Measurements from ENCODE around the gene FCER2. TPM values are rescaled to one million over a fixed set of nuclear protein-coding genes. Genes with fewer than 3 reads are reported as not detected.

FCER2 gene
- total and polyA plus RNA-seq, 9 donors: 0.08 to 1.1 (median 0.38) TPM; not detected in 6

DNA sequence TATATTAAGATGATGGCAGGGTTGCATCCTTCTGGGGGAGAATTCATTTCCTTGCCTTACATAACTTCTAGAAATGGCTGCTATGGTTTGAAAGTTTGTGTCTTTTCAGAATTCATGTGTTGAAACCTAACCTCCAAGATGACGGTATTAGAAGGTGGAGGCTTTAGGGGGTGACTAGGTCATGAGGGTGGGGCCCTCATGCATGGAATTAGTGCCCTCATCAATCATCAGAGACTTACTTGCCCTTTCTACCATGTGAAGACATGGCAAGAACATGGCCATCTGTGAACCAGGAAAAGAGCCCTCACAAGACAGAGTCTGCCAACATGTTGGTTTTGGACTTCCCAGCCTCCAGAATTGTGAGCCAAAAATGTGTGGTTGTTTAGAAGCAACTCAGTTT, 14.8 kb upstream of the FCER2 start:
- DNase-seq: no peak
- 55 to 82% (median 66%) methylated on average over 1 of the region's 1 CpG for WGBS, 3 donors
- Histone ChIP-seq H3K27me3 (no peaks in the 10 kb centered on the region), H3K9me3 (no peaks in the 10 kb centered on the region), H3K36me3 (no peaks in the 10 kb centered on the region), H3K4me3 (no peak overlapping the region), H3K4me1 (ENCODE audit: insufficient read depth) (no peaks in the 10 kb centered on the region), H3K27ac (no peak overlapping the region)
- TF ChIP-seq CTCF (IDR thresholded peaks at IDR 0.05) (no peak), POLR2A (IDR thresholded peaks at IDR 0.05) (no peak), EP300 (IDR thresholded peaks at IDR 0.05) (no peak)
- intact Hi-C loops (cut with DNase I): loop anchor here in 1 of 4 donors (10.0 kb wide), 1 partner anchor 1542 kb away; no protein-coding TSS in a partner anchor

DNA sequence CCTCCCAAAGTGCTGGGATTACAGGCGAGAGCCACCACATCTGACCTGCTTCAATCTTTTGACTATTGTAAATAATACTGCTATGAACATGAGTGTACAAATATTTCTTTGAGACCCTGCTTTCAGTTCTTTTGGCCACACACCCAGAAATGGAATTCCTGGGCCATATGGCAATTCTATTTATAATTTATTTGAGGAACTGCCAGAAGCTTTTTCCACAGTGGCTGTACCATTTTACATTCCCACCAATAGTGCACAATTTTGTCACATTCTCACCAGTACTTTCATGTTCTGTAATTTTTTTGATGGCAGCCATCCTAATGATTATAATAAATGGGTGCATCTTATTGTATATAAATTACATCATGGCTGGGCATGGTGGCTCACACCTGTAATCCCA, 13.7 kb upstream of the FCER2 start:
- Histone ChIP-seq H3K4me1 (ENCODE audit: insufficient read depth) (no peaks in the 10 kb centered on the region), H3K27me3 (no peaks in the 10 kb centered on the region), H3K4me3 (no peak overlapping the region), H3K9me3 (no peaks in the 10 kb centered on the region), H3K27ac (no peak overlapping the region), H3K36me3 (no peaks in the 10 kb centered on the region)
- WGBS, 3 donors: 42 to 78% (median 48%) methylated on average over 1 of the region's 1 CpG
- TF ChIP-seq EP300 (IDR thresholded peaks at IDR 0.05) (no peak), CTCF (IDR thresholded peaks at IDR 0.05) (no peak), POLR2A (IDR thresholded peaks at IDR 0.05) (no peak)
- intact Hi-C loops (cut with DNase I): loop anchor here in 1 of 4 donors (10.0 kb wide), 1 partner anchor 1541 kb away; no protein-coding TSS in a partner anchor
- DNase-seq: no peak

- H3K4me1 ChIP-seq (ENCODE audit: insufficient read depth): no peaks in the 10 kb centered on the region
- H3K27ac ChIP-seq: no peak overlapping the region
- H3K36me3 ChIP-seq: no peaks in the 10 kb centered on the region
- H3K27me3 ChIP-seq: no peaks in the 10 kb centered on the region
- WGBS, 3 donors: 81 to 84% (median 84%) methylated on average over 5 of the region's 5 CpGs
- intact Hi-C loops (cut with DNase I): loop anchor here in 1 of 4 donors (10.0 kb wide), 1 partner anchor 1536 kb away; no protein-coding TSS in a partner anchor
- no peaks in the 10 kb centered on the region for H3K9me3 ChIP-seq
- DNase-seq: no peak
- TF ChIP-seq POLR2A (IDR thresholded peaks at IDR 0.05) (no peak), CTCF (IDR thresholded peaks at IDR 0.05) (no peak), EP300 (IDR thresholded peaks at IDR 0.05) (no peak)
- no peak overlapping the region for H3K4me3 ChIP-seq
Measured at GRCh38 chr19:7710616-7711015, 8.7 kb upstream of the FCER2 start.

DNA sequence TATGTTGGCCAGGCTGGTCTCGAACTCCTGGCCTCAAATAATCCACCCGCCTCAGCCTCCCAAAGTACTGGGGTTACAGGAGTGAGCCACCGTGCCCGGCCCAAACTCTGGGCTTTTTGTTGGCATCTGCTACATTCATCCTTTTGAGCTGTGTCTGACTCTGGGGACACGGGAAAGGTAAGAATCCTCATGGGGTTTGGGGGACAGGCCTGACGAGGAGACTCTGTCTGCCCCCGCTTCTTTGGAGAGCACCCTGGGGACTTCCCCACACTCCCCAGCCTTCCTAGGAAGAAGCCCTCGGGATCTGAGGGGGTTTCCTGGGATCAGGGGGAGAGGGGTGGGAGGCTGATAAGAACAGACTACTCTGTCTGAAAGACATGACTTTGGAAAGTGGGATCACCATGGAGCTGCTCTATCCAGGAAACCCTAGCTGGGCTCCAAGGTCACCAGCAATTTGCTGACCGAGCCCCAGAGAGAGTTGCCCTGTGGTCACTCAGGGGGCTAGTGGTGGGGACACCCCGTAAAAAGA, 8.1 kb upstream of the FCER2 start:
- Histone ChIP-seq H3K27me3 (no peaks in the 10 kb centered on the region), H3K9me3 (no peaks in the 10 kb centered on the region), H3K4me3 (no peak overlapping the region), H3K36me3 (no peaks in the 10 kb centered on the region), H3K27ac (no peak overlapping the region), H3K4me1 (ENCODE audit: insufficient read depth) (no peaks in the 10 kb centered on the region)
- intact Hi-C loops (cut with DNase I): loop anchor here in 1 of 4 donors (10.0 kb wide), 1 partner anchor 1535 kb away; no protein-coding TSS in a partner anchor
- WGBS, 3 donors: 65 to 72% (median 68%) methylated on average over 10 of the region's 10 CpGs
- no peak for TF ChIP-seq POLR2A (IDR thresholded peaks at IDR 0.05)
- no peak for TF ChIP-seq EP300 (IDR thresholded peaks at IDR 0.05)
- no peak for TF ChIP-seq CTCF (IDR thresholded peaks at IDR 0.05)
- DNase-seq: no peak
